ENCODE results near the gene PEX11A.

The PEX11A gene

GRCh38 chr15:89654847-89655805 is 35.4 kb downstream of the PEX11A start, which contains the start of gene KIF7:
KIF7 (minus strand) TSS chr15:89655467; CDS start chr15:89652930, 2,537 bp downstream.
- no peak for DNase-seq

GRCh38 chr15:89654301-89654761 is 36.2 kb downstream of the PEX11A start:
- no peak for DNase-seq

GRCh38 chr15:89653578-89653977 is 37.0 kb downstream of the PEX11A start:
- DNase-seq, result no peak

- DNase-seq, result no peak
Observed at GRCh38 chr15:89652666-89653065, 37.9 kb downstream of the PEX11A start.

- DNase-seq, result no peak
Observed at GRCh38 chr15:89652131-89652530, 38.4 kb downstream of the PEX11A start.

- DNase-seq, result no peak
Observed at GRCh38 chr15:89649716-89650115, 40.8 kb downstream of the PEX11A start.

- no peak for DNase-seq
Observed at GRCh38 chr15:89649013-89649625, 41.4 kb downstream of the PEX11A start.

- DNase-seq, result no peak
Observed at GRCh38 chr15:89648106-89649012, 42.2 kb downstream of the PEX11A start.

GRCh38 chr15:89647191-89647851 is 43.2 kb downstream of the PEX11A start:
- DNase-seq, result peak; percentile 39

GRCh38 chr15:89646416-89647141 is 44.0 kb downstream of the PEX11A start:
- DNase-seq, result no peak

GRCh38 chr15:89645680-89646079 is 44.9 kb downstream of the PEX11A start:
- no peak for DNase-seq

GRCh38 chr15:89642106-89642505 is 48.4 kb downstream of the PEX11A start:
- DNase-seq, result no peak

- no peak for DNase-seq
Observed at GRCh38 chr15:89641053-89641452, 49.5 kb downstream of the PEX11A start.

- no peak for DNase-seq
Observed at GRCh38 chr15:89640245-89640644, 50.3 kb downstream of the PEX11A start.

GRCh38 chr15:89633585-89633984 is 57.0 kb downstream of the PEX11A start:
- no peak for DNase-seq

GRCh38 chr15:89632563-89633430 is 57.8 kb downstream of the PEX11A start:
- no peak for DNase-seq

GRCh38 chr15:89631902-89632264 is 58.7 kb downstream of the PEX11A start:
- no peak for DNase-seq

All from CD4-positive, alpha-beta T cell treated with Interleukin-10 for 1 hour (primary cell).